HG02943 (cell line): ENCODE results near the gene SKP1.
"Not testable (repeated sequence)": the region's sequence is repeated elsewhere in the genome, so short reads cannot be mapped to it uniquely, and the experiment has no call there.

Experiments
- ATAC-seq: cut with Tn5 transposase; IDR thresholded peaks from one replicate; pipeline ENCODE4 v1.9.1; 2021; ENCODE audit warnings: mild to moderate bottlenecking, low read depth, moderate library complexity; ENCODE audit not compliant: unreplicated experiment

The SKP1 gene

DNA sequence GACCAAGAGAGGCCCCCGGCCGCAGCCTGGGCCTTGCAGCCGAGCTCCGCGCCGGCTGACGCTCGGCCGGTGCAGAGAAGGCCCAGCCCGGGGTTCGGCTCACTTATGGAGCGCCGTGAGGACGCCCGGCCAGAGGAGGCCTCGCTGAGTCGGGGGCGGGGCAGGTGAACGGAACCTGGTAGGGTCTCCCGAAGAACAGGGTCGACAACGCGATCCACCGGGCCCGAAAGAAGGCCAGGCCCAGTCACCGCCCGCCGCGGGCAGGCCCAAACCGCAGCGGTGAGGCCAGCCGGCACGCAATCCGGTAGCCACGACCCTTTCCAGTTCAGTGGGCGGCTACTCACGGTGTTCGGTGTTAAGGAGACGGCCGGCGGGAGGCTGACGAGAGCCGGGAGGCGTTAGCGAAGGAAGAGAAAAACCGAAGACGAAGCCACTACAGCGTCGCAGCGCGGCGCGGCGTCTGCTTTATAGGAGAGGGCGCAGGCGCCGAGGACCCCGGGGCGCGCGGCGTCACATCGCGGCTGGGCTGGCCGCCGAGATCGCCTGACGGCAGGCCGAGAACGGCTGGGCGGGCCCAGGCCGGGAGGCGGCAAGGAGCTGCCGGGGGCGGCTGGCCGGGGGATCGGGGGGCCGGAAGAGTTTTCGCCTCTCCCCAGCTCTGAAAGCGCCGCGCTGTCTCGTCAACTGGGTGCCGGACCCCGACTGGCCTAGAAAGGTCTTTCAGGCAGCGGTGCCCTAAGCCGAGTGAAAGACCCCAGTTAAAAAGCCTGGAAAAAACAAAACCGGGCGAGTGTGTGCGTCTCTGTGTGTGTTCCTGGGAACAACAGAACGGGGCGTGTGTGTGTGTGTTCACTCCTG lies at the start of gene SKP1:
TSS of gene SKP1 (minus strand) at position 440 of the 858 bp plus-strand sequence. CDS start 2,928 bp downstream, outside the sequence.
- peak; percentile 63 for ATAC-seq

DNA sequence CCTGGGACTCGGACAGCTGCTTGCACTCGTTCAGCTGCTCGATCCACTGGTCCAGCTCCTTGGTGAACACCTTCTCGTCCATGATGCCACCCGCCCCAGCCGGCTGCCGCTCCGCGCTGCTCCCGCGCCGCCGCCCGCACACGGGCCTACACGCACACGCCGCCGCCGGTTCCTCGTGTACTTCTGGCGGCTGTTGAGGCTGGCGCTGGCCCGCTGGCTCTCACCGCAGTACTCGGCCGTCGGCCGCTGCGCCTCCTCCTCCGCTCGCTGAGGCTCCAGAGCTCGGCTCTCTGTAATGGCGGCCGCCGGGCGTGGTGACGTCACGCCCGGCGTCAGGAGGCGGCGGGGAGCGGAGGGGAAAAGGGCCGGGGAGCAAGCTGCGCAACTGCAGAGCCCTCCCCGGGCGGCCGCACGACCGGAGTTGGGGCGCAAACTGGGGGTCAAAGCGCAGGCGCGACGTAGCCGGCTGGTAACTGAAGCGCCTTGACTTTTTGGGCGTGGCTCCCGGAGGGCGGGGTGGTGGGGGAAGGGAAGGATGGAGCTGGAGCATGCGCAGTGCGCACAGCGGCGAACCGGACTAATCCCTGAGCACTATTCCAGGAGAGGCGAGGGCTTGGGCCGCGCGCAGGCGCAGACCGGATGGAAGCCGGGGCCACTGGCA lies 49.2 kb upstream of the SKP1 start, which contains the start of gene PPP2CA:
TSS of gene PPP2CA (minus strand) at position 294 of the 661 bp plus-strand sequence. CDS start at position 82, 212 bp downstream.
- peak; percentile 72 for ATAC-seq

GRCh38 chr5:134224888-134225779 lies 48.4 kb upstream of the SKP1 start:
- ATAC-seq = peak; percentile 37

DNA sequence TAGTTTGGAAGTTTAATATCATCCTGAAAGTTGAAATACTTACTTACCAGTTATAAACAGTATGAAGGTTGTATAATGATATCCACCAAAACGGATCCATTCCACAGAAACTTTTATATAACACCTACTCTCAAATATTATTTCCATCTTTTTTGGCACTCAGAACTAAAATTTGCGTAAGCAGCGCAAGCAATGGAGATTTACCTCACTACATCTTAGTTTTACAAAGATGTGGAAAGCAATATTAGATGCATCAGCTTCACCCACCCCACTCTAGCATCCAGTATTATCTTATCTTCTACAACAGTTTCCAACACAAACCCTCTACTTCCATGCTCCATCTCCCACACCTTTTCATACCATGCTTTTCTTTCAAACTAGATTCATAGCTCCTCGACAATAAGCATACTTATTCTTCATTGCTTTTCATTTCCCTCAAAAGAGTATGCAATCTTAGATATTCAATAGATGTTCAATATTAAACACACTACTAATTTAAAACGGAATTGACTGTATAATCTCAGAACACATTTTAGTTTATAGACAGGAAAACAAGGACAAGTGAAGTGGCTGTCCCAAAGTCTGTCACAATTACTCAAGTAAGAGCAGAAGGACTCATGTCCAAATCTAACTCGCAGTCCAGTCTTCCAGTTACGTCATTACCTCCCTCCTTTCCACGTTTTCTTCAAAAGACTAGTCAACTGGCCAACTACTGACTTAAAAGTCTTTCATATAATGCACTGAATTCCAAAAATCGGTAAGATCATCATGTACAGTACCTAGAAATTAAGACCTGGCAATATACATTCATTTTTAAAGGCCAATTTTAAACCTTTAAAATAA lies 46.9 kb upstream of the SKP1 start:
- ATAC-seq = no peak

GRCh38 chr5:134221690-134222089 lies 44.9 kb upstream of the SKP1 start:
- not testable (repeated sequence) for ATAC-seq

GRCh38 chr5:134215757-134216156 lies 39.0 kb upstream of the SKP1 start:
- ATAC-seq = no peak

GRCh38 chr5:134211263-134212031 lies 34.7 kb upstream of the SKP1 start:
- ATAC-seq = not testable (repeated sequence)

DNA sequence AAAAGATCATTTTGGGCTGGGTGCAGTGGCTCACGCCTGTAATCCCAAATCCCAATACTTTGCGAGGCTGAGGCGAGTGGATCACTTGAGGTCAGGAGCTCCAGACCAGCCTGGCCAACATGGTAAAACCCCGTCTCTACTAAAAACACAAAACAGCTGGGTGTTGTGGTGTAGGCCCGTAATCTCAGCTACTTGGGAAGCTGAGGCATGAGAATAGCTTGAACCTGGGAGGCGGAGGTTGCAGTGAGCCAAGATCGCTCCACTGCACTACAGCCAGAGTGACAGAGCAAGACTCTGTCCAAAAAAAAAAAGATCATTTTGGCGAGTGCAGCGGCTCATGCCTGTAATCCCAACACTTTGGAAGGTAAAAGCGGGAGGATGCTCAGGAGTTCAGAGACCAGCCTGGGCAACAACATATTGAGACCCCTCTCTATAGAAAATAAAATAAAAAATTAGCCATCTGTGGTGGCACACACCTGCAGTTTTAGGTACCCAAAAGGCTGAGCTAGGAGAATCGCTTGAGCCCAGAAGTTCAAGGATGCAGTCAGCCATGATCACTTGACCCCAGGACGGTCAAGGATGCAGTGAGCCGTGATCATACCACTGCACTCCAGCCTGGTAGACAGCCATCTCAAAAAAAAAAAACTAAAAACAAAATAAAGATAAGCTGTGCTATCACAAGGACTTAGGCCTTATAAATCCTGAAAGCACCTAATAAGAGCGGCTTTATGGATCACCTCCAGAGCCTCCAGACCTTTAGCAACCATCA lies 32.9 kb upstream of the SKP1 start:
- no peak for ATAC-seq

GRCh38 chr5:134207696-134208095 lies 30.9 kb upstream of the SKP1 start:
- ATAC-seq = no peak

DNA sequence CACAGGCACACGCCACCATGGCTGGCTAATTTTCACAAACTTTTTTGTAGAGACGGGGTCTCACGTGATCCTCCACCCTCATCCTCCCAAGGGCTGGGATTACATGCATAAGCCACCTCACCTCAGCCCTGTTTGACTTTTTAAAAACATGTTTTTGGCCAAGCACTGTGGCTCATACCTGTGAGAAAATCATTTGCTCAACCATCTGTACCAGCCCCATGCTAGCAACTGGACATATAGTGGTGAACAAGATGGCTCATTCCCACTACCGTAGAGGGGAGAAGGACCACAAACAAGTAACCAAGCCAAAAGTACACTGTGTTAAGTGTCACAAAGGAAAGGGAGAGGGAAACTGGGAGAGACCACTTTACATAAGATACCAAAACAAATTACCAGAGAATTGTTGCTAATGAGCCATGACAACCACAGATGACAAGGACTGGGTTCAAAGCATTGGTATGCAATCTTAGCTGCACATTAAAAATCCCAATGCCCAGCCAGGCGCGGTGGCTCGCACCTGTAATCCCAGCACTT lies 29.9 kb upstream of the SKP1 start:
- no peak for ATAC-seq

DNA sequence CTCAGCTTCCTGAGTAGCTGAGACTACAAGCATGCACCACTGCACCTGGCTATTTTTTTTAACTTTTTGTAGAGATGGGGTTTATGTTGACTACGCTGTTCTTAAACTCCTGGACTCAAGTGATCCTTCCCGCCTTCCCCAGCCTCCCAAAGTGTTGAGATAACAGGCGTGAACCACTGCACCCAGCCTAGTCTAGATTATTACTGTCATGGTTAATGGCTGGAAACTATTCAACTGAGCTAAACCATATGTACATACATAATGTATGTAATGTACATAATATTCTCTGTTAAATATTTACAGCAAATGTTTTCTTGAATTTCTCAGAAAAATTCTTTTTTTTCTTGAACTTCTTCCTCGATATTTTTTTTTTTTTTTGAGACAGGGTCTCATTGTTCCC lies 27.8 kb upstream of the SKP1 start:
- no peak for ATAC-seq

- ATAC-seq = no peak
Observed at GRCh38 chr5:134203630-134204029, 26.9 kb upstream of the SKP1 start.

- ATAC-seq = no peak
Observed at GRCh38 chr5:134195666-134196065, 18.9 kb upstream of the SKP1 start.

- ATAC-seq = no peak
Observed at GRCh38 chr5:134189031-134189430, 12.3 kb upstream of the SKP1 start.

- no peak for ATAC-seq
Observed at GRCh38 chr5:134188092-134188491, 11.3 kb upstream of the SKP1 start.

DNA sequence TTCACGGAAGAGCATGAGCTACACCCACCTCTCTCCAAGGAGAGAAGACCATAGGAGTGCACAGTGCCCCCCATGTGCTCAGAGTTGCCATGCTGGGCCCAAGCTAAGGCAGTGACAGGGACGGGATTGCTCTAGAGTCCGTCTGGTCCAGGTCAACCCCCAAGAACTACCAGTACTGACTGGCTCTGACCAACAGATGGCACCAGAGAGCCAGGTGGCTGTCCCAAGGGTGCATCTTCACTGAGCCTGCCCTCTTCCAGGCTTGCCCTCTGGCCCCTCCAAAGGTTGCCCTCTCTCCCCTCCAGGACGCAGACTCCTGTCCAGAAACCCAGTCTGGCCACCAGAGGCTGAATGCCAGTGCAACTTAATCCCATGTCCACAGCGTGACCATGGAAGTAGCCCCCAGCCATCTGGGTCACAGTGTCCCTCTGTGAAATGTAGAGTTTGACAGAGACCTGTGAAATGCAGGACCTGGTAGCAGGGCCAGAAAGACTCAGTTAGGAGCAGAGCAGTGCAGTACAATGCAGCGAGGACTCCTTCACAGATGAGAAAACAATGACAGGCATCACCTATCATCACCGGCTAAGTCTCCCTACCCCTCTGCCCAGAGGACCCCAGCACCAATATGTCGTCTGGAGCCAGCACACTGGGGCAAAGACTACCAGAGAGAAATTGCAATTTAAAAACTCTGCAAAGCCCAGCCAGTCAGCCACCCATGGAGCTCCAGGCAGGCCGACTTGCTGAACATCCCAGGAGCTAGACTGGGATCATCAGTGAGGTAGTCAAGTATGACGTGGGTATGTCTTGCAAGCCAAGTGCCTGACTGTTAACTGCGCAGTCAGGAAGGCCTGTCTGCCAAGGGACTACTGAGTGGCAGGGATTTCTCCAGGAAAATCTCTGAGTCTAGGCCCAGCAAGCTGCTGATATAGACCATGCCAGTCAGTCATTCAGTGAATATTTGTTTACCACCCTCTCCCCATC lies 7.7 kb upstream of the SKP1 start:
- peak; percentile 63 for ATAC-seq

GRCh38 chr5:134183481-134183880 lies 6.7 kb upstream of the SKP1 start:
- no peak for ATAC-seq
